Fibroblast of the aortic adventitia (primary cell): ENCODE measurements around the gene COL4A1. TPM values are rescaled to one million over a fixed set of nuclear protein-coding genes. Genes with fewer than 3 reads are reported as not detected.
A peak's percentile ranks its signal among the peaks of the same experiment; 100 is the strongest.

Source experiments
- DNase-seq: peaks from one replicate; pipeline ENCODE4 v3.0.0-alpha.2; 2010; ENCODE audit warnings: low read depth
- H3K4me3 ChIP-seq: 2 replicates; pipeline ENCODE4 v1.5.1; 2011; ENCODE audit warnings: low read depth, mild to moderate bottlenecking, control low read depth, low read length, moderate library complexity
- small RNA-seq: library from RNA; depleted of rRNA; stranded (forward); fragments of <200 nt; gene quantifications from one replicate; pipeline ENCODE3, GENCODE V24; 2012
- total RNA-seq: library from RNA; depleted of rRNA; stranded (reverse); fragments of >200 nt; gene quantifications from 2 replicates; pipeline ENCODE4 v1.2.3, GENCODE V29; 2012; ENCODE audit warnings: low replicate concordance
- TF ChIP-seq, protein P1 (sequence below): IDR thresholded peaks from 2 replicates; pipeline ENCODE4 v1.5.1; 2011; ENCODE audit warnings: mild to moderate bottlenecking, low read length, control low read depth, inconsistent platforms; ENCODE audit not compliant: insufficient read depth

The COL4A1 gene
- total RNA-seq, 1 donor = 43.7 TPM

DNA sequence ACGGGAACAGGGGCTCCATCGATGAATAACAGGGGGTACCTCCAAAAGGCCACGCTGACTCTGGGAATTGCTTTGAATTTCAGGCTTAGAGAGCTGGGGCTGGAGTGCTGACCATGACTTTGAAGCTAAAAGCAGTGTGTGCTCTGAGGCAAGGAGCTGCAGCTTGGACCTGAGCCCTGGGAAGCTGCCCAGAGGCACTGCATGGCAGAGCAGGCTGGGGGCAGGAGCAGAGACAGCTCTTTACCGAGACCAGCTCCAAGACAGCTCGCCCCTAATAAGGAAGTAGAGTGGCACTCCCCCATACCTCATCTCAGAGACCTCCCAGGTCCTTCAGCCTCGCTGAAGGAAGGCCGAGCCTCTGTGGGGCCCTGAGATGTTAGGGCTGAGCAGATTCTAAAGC is 200.2 kb downstream of the COL4A1 start:
- no peak overlapping the region for H3K4me3 ChIP-seq
- peak; percentile 56 for DNase-seq
- TF ChIP-seq, protein P1, sequence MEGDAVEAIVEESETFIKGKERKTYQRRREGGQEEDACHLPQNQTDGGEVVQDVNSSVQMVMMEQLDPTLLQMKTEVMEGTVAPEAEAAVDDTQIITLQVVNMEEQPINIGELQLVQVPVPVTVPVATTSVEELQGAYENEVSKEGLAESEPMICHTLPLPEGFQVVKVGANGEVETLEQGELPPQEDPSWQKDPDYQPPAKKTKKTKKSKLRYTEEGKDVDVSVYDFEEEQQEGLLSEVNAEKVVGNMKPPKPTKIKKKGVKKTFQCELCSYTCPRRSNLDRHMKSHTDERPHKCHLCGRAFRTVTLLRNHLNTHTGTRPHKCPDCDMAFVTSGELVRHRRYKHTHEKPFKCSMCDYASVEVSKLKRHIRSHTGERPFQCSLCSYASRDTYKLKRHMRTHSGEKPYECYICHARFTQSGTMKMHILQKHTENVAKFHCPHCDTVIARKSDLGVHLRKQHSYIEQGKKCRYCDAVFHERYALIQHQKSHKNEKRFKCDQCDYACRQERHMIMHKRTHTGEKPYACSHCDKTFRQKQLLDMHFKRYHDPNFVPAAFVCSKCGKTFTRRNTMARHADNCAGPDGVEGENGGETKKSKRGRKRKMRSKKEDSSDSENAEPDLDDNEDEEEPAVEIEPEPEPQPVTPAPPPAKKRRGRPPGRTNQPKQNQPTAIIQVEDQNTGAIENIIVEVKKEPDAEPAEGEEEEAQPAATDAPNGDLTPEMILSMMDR = peak; percentile 4

DNA sequence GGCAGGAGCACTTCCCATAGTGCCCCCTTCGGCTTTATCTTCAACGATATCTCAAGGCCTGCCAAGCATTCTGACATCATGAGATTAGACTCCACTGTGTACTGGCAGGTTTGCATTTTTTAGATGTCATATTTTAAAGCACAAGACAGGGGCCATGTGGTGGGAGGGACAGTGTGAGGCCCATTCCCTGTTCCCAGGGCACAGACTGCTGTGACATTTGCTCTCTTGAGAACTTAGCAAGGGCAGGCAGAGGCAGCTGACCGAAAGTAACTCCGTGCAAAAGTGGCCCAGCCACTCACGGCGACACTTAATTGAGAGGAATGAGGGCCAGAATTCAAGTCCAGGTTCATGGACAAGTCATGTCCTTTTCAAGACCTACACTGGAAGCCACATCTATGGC is 201.8 kb downstream of the COL4A1 start:
- no peak overlapping the region for H3K4me3 ChIP-seq
- DNase-seq = no peak
- TF ChIP-seq, protein P1 = no peak

DNA sequence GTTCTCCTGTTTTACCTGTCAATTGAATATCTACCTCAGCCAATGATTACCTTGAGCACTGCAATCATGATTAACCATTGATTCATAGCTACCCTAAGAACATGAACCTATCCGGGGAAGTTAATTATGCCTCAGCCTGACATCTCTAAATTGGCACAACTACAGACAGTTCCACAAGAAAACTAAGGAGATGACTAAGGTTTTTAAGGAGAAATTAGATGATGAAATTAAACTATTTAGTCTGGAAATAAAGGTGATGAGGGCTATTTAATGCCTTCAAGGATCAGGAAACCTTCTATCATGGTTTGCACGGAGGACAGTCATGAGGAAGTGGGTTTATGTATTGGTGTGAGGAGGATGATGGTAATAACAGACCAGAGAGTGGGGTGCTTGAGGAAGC is 203.4 kb downstream of the COL4A1 start:
- TF ChIP-seq, protein P1 = no peak
- no peak for DNase-seq

DNA sequence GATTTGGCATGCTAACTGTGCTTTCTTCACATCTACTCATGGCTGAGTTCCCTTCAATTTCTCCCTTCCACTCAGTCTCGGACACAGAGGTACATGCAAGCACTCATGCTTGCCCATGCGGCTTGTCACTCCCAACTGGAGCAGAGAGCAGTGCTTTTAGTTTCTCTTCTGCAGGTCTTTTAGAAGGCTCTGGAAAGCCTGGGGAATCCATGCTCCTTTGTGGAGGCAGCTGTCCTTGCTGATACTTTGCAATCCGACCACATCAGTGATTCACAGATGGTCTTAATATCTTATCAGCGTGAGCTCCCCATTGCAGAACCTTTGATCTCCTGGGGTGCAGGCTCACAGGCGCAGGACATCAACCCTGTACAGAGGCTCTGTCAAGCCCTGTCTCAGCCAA is 203.9 kb downstream of the COL4A1 start:
- H3K4me3 ChIP-seq = no peak overlapping the region
- TF ChIP-seq, protein P1 = no peak
- DNase-seq = no peak

More for the DNA sequence above, 203.4 kb downstream of the COL4A1 start:
- no peak overlapping the region for H3K4me3 ChIP-seq

DNA sequence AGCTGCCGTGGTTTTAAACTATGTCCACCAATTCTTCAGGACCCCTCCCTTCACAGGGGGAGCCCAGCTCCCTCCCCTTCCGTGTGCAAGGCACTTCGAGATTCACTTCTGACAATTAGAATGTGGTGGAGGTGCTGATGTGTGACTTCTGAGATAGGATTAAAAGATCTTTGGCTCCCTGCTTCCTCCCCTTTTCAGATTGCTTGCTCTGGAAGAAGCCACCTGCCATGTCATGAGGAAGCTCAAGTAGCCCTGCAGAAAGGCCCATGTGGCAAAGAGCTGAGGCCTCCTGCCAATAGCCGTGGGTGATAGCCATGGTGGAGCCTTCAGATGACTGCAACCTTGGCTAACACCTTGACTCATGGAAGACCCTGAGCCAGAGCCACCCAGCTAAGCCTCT is 204.9 kb downstream of the COL4A1 start:
- no peak for DNase-seq
- TF ChIP-seq, protein P1 = no peak
- H3K4me3 ChIP-seq = no peak overlapping the region

DNA sequence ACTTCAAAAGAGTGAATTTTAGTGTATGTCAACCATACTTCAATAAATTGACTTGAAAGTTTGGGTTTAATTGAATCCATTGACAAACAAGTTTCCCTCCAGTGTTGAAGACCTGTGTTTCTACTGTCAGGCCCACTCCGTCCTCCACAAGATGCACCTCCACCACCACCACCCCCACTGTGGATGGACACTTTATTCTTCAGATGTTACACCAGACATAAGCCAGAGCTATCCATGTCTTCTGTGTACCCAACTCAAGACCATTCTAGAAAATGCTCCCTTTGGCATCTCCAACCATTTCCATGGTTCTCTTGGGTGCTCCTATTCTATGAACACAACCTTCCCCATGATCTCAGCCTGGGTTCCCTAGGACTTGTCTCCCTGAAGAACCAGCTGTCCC is 207.0 kb downstream of the COL4A1 start:
- no peak for DNase-seq
- TF ChIP-seq, protein P1 = no peak

More for the DNA sequence above, 207.0 kb downstream of the COL4A1 start:
- H3K4me3 ChIP-seq = no peak overlapping the region

Small RNA genes lying within 50 kb of the gene (small RNA-seq; reads per million reads assigned to genes)
- gene MIR8073 = not detected

Other genes with a start within 250 kb of the COL4A1 start
- 53.3 and 151 TPM in 2 replicates for gene COL4A2, start 127 bp upstream of the COL4A1 start, total RNA-seq